ENCODE results near the gene DTNA.
A peak's percentile ranks its signal among the peaks of the same experiment; 100 is the strongest.
"Not testable (repeated sequence)": the region's sequence is repeated elsewhere in the genome, so short reads cannot be mapped to it uniquely, and the experiment has no call there.

The DTNA gene

GRCh38 chr18:34709750-34710441, at the start of gene DTNA:
DTNA (plus strand) TSS chr18:34710298; CDS start chr18:34755977, 45,679 bp downstream.
- peak; percentile 88 for DNase-seq (ENCODE audit: low read depth)

GRCh38 chr18:34660572-34660971, 49.5 kb upstream of the DTNA start:
- DNase-seq (ENCODE audit: low read depth): no peak

GRCh38 chr18:34661464-34662087, 48.5 kb upstream of the DTNA start:
- DNase-seq (ENCODE audit: low read depth): no peak

DNA sequence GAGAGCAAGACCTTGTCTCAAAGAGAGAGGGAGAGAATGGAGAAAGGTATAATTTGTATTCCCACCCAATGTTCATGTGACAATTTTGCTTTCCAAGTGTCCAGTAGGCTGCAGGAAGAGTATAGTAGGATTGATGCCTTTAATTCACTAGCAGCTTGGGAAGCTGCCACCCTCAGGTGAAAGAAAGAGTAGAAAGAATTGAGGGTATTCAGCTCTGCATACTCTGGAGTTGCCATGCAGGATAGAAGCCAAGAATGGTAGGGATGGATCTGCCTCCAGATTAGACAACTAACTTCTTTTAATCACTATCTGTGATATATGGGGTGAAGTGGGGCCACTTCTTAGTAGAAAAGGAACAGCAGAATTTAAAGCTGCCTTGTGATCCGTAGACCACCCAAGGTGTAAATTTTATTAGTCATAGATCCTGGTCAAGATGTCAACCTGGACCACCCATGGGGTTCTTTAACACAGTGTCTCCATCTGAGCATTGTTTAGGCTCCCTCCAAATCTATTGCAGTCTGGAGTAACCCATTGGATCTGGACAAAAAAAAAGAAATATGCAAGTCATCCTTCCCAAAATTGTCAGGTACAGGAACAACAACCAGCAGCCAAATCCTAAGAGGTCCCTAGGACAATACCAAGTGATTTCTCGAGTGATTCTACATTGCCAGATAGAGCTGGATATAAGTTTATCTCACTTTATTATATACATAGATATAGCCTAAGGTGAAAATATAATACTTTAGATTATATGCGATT, 33.1 kb upstream of the DTNA start:
- DNase-seq (ENCODE audit: low read depth): no peak

GRCh38 chr18:34689750-34690149, 20.3 kb upstream of the DTNA start:
- DNase-seq (ENCODE audit: low read depth): not testable (repeated sequence)

- no peak for DNase-seq (ENCODE audit: low read depth)
These were observed 18.5 kb upstream of the DTNA start for GRCh38 chr18:34691614-34692013.

GRCh38 chr18:34694591-34695165, 15.4 kb upstream of the DTNA start:
- DNase-seq (ENCODE audit: low read depth): no peak

- DNase-seq (ENCODE audit: low read depth): no peak
These were observed 14.8 kb upstream of the DTNA start for GRCh38 chr18:34695310-34695709.

DNA sequence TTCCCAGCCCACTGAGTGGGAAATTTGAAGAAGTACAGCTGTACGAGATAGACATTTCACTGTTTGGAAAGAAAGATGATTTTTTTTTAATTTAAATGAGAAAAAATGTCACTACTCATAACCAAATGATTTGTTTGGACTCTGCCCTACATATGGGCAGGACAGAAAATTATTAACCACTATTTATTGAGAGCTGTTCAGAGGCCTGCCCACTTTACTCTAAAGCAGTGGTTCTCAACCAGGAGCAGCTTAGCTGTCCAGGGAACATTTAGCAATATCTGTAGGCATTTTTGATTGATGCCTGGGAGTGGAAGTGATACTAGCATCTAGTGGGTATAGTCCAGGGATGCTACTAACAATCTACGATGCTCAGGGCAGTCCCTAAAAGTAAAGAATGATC, 13.4 kb upstream of the DTNA start:
- no peak for DNase-seq (ENCODE audit: low read depth)

DNA sequence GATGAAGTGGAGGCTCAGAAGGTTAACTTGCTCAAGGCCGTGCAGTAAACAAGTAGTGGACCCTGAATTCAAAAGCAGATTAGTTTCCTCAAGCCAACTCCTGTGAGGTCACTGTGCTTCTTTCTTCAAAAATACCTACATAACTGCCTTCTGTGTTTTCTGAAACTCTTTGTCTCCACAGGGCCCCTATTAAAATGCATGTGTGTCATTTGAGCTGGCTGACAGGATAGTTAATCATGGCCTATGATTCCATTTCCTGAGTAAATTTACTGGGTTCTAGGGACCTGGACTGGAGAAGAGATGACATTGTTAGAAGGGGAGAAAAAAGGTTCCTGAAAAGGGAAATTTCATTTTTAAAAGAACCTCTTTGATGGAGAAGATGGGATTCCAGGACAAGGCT, 12.9 kb upstream of the DTNA start:
- no peak for DNase-seq (ENCODE audit: low read depth)

DNA sequence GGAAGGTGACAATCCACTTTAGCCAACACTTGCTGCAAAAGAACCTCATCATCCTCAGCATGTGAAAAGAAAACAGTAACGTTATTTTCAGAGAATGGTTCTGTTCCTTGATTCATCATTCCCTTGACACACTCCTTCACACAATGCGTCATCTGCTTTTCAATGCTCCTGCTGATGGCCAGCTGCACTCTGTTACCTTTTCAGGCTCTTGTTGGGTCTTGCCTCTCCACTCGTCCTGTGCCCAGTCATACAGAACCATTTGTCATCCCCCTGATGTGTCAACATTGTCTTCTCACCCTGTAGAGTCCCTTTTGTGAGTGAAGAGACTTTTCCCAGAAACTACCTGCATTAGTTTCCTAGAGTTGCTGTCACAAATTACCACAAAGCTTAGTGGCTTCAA, 12.2 kb upstream of the DTNA start:
- no peak for DNase-seq (ENCODE audit: low read depth)

GRCh38 chr18:34701911-34702310, 8.2 kb upstream of the DTNA start:
- DNase-seq (ENCODE audit: low read depth): no peak

DNA sequence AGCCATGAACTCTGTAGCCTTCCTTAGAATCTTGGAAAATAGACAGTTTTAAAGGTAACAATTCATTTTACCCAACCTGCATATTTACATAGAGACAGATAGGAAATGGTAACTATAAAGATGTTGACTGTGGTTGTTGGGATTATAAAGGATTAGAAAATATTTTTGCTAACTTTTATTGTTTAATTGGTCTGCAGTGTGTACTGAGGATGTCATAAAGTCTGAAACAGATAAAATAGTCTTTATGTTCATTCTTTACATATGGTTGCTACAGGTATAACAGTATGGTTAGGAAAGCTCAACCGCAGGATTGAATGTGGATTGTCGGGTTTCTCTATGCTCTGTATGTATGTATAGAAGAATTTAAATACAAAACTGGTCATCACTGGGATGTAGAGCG, 7.3 kb upstream of the DTNA start:
- DNase-seq (ENCODE audit: low read depth): no peak

GRCh38 chr18:34704074-34704473, 6.0 kb upstream of the DTNA start:
- no peak for DNase-seq (ENCODE audit: low read depth)

DNA sequence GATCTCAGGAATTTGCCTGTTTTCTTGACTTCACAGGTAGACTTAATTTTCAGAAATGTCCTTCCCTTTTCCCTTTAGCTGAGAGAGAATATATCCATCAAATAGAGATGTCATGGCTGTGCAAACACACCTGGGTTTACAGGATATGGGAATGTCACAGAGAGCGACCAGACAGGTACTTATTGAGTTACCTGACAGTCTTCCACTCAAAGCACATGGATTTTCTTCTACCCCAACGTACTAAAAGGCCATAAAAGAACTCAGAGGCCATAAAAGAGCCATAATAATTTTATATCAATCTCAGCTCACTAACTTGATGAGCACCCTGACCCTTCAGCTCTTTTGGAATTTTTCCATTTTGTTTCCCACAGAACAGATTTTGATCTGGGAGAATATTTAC, 5.3 kb upstream of the DTNA start:
- DNase-seq (ENCODE audit: low read depth): no peak

DNA sequence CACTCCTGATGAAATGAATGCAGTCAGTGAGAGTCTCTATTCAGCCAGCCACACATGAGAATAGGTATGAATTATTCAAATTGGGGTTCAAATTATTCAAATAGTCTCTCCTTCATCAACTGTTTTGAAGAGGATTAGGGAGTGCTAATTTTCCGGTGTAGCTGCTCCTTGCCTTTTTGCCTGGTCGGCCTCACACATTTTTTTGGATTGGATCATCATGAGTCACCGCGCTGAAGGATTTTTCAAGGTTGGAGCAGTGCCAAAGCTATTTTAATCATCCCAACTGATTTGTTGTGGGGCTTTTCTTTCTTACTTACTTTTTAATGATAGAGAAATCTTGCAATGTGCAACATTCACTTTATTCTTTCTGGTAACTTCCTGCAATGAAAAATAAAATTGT, 2.4 kb upstream of the DTNA start:
- DNase-seq (ENCODE audit: low read depth): peak; percentile 83

- peak; percentile 90 for DNase-seq (ENCODE audit: low read depth)
These were observed 994 bp upstream of the DTNA start for GRCh38 chr18:34709104-34709503.

- peak; percentile 35 for DNase-seq (ENCODE audit: low read depth)
These were observed 388 bp downstream of the DTNA start for GRCh38 chr18:34710458-34710914.

- no peak for DNase-seq (ENCODE audit: low read depth)
These were observed 836 bp downstream of the DTNA start for GRCh38 chr18:34710934-34711333.

- DNase-seq (ENCODE audit: low read depth): not testable (repeated sequence)
These were observed 6.0 kb downstream of the DTNA start for GRCh38 chr18:34716111-34716510.

GRCh38 chr18:34718610-34719009, 8.5 kb downstream of the DTNA start:
- DNase-seq (ENCODE audit: low read depth): no peak

- no peak for DNase-seq (ENCODE audit: low read depth)
These were observed 10.1 kb downstream of the DTNA start for GRCh38 chr18:34720220-34720619.

DNA sequence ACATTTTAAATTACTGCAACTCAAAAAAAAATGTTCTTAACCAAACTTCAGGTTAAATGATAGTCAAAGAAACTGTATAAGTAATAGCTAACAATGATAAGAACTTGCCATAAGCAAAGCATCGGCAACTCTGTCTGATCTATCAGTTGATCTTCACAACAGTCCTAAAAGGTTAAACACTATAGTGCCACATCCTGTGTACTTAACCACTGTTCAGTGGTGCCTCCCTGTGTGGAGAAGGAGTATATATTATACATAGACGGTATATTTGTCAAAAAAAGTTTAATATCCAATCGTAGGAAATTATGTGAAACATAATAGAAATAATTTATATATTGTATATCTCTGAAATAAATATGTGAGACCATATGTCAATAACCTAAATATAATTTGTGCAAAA, 13.0 kb downstream of the DTNA start:
- DNase-seq (ENCODE audit: low read depth): no peak

Measured in GM04503 (cell line).